Smooth muscle cell of the brain vasculature (primary cell): ENCODE results near the gene KRTAP12-2.
"Not testable (repeated sequence)": the region's sequence is repeated elsewhere in the genome, so short reads cannot be mapped to it uniquely, and the experiment has no call there.

Experiments
- DNase-seq: peaks from one replicate; pipeline ENCODE4 v3.0.0-alpha.2; 2012; ENCODE audit warnings: low read depth, low spot score

KRTAP12-2 gene

GRCh38 chr21:44650265-44650972 is 16.3 kb downstream of the KRTAP12-2 start:
- DNase-seq, result no peak

GRCh38 chr21:44649521-44650100 is 17.1 kb downstream of the KRTAP12-2 start:
- DNase-seq, result no peak

GRCh38 chr21:44648557-44649311 is 18.0 kb downstream of the KRTAP12-2 start:
- DNase-seq, result no peak

GRCh38 chr21:44647222-44647552 is 19.5 kb downstream of the KRTAP12-2 start:
- DNase-seq, result no peak

GRCh38 chr21:44646366-44647221 is 20.1 kb downstream of the KRTAP12-2 start, which contains the start of gene KRTAP10-11:
KRTAP10-11 (plus strand) TSS chr21:44646414; CDS start chr21:44646459, 45 bp downstream.
- DNase-seq, result not testable (repeated sequence)

- DNase-seq, result no peak
Observed at GRCh38 chr21:44644878-44645277, 21.8 kb downstream of the KRTAP12-2 start.

GRCh38 chr21:44643741-44644310 is 22.9 kb downstream of the KRTAP12-2 start:
- no peak for DNase-seq

- DNase-seq, result no peak
Observed at GRCh38 chr21:44640761-44641160, 26.0 kb downstream of the KRTAP12-2 start.

GRCh38 chr21:44639331-44639655 is 27.4 kb downstream of the KRTAP12-2 start:
- DNase-seq, result no peak

GRCh38 chr21:44638506-44639330 is 28.0 kb downstream of the KRTAP12-2 start:
- not testable (repeated sequence) for DNase-seq

GRCh38 chr21:44637851-44638348 is 28.8 kb downstream of the KRTAP12-2 start:
- DNase-seq, result not testable (repeated sequence)

- no peak for DNase-seq
Observed at GRCh38 chr21:44637018-44637850, 29.5 kb downstream of the KRTAP12-2 start, which contains the start of gene KRTAP10-10. KRTAP10-10 (plus strand) TSS chr21:44637356; CDS start chr21:44637418, 62 bp downstream.

GRCh38 chr21:44636209-44637017 is 30.3 kb downstream of the KRTAP12-2 start:
- no peak for DNase-seq

- no peak for DNase-seq
Observed at GRCh38 chr21:44632067-44632466, 34.7 kb downstream of the KRTAP12-2 start.

GRCh38 chr21:44630440-44630839 is 36.3 kb downstream of the KRTAP12-2 start:
- DNase-seq, result no peak

- no peak for DNase-seq
Observed at GRCh38 chr21:44628707-44629391, 37.9 kb downstream of the KRTAP12-2 start.

- DNase-seq, result not testable (repeated sequence)
Observed at GRCh38 chr21:44627831-44628233, 38.9 kb downstream of the KRTAP12-2 start.
